OCI-M1 (cell line): Measurements from ENCODE around the gene CDKN1A.
"Not testable (repeated sequence)": the region's sequence is repeated elsewhere in the genome, so short reads cannot be mapped to it uniquely, and the experiment has no call there.

Experiments used
- DNase-seq: peaks from one replicate; lab custom pipeline; 2025; lab: John Stamatoyannopoulos, UW

CDKN1A gene

DNA sequence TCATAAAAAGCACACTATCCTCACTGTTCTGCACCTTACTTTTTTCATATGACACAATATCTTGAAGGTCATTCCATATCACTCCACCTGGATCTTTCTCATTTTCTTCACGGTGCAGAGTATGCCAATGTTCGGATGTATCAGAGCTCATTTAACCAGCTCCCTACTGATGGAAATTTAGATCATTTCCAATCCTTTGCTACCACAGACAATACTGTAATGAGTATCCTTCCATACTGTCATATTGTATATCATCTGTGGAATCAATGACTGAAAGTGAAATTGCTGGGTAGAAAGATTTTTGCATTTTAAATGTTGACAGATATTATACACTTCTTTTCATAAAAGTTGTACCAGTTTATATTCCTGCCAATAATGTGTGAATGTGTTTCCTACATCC is 16.9 kb downstream of the CDKN1A start:
- DNase-seq = no peak

DNA sequence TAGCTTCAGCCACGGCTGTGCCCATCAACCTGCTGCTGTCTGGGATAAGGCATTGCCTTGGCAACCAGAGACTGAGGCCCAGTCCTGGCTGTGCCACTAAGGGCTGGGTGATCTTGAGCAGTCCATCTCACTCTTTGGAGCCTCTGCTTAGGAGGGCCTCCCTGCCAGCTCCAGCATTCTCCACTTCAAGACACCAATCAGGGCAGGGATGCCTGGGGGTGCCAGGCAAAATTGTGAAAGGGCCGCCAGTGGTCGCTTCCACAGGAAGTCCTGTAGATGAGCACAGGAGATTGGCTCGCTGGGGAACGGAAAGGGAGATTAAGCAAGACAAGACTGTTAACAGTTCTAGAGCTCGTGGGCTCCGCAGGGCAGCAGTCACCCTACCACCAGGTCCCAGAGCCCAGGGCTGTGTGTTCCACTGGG is 19.0 kb downstream of the CDKN1A start, which contains the start of gene RAB44:
Gene RAB44 (plus strand): TSS at position 346 of the 423 bp plus-strand sequence. CDS start 6,410 bp downstream, outside the sequence.
- no peak for DNase-seq

GRCh38 chr6:36698196-36698595 is 19.7 kb downstream of the CDKN1A start:
- DNase-seq = no peak

GRCh38 chr6:36698871-36699271 is 20.4 kb downstream of the CDKN1A start:
- no peak for DNase-seq

- DNase-seq = no peak
Observed at GRCh38 chr6:36699348-36699747, 20.8 kb downstream of the CDKN1A start.

DNA sequence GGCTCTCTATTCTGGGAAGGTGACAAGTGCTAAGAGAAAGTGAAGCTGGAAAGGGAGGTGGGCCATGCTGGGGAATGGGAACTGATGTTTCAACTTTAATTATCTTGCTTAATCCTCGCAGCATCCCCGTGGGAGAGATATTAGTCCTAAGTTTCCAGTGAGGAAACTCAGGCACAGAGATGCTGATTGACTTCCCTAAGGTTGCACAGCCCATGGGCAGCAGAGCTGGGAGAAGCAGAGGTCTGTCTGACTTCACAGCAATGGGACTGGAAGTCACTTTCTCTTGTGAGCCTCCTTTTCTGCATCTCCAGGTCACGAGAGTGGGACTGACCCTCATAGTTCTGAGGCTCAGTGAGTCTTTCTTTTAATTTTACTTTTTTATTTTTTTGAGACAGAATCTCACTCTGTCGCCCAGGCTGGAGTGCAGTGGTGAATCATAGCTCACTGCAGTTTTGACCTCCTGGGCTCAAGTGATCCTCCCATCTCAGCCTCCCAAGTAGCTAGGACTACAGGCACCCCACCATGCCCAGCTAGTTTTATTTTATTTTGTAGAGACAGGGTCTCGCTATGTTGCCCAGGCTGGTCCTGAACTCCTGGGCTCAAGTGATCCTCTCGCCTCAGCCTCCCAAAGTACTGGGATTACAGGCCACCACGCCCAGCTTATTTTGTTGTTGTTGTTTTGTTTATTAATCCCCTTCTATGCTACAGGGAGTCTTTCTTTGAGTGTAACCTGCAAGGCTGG is 21.7 kb downstream of the CDKN1A start:
- DNase-seq = no peak

- peak; percentile 71 for DNase-seq
Observed at GRCh38 chr6:36700831-36701230, 22.3 kb downstream of the CDKN1A start.

- peak; percentile 44 for DNase-seq
Observed at GRCh38 chr6:36701401-36701991, 23.0 kb downstream of the CDKN1A start.

DNA sequence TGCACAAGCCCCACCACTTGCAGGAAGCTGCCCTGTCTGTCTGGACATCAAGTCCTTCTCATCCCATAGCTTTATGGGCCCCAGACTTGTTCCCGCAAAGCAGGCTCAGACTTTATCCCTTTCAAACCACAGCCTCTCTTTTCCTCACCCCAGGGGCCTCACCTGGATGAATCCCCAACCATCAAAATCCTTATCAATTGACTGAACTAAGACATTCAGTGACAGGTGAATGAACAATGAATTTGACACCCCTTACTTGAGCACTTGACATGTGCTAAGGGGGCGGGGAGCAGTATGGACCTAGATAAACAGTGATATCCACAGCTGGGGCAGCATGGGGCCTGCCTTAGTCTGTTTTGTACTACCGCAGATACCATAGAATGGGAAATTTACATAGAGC is 24.1 kb downstream of the CDKN1A start:
- no peak for DNase-seq

DNA sequence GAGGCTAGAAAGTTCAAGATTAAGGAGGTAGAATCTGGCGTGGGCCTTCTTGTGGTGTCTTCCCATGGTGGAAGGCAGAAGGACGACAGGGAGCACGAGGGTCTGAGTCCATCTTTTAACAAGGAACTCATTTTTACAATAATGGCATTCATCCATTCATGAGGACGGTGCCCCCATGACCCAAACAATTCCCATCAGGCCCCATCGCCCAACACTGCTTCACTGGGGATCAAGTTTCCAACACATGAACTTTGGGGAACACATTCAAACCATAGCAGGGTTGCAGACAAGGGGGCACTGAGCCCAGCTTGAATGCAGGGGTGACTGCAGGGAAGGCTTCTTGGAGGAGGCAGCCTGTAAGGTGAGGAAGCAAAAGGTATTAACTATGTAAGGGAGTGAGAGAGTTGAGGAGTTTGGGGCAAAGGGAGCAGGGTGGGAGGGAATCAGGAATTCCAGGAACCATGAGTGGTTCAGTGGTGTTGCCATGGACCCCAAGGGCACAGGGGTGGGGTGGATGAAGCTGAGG is 24.6 kb downstream of the CDKN1A start:
- no peak for DNase-seq

GRCh38 chr6:36703982-36704381 is 25.5 kb downstream of the CDKN1A start:
- DNase-seq = no peak

DNA sequence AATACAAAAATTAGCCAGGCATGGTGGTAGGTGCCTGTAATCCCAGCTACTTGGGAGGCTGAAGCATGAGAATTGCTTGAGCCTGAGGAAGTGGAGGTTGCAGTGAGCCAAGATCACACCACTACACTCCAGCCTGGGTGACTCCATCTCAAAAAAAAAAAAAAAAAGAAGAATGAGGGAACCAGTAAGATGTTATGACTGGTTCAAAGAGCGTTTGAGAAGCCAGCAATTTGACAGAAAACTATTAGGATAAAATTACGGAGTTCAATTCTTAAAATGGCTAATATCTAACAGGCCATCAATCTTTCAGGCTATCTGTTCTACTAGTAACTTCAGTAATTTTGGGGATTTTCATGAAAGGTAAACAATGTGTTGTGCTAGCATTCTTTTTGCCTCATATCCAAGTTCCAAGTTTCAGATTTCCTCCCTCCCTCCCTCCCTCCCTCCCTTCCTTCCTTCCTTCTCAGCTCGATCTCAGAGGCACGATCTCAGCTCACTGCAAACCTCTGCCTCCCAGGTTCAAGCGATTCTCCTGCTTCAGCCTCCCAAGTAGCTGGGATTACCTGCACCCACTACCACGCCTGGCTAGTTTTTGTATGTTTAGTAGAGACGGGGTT is 26.6 kb downstream of the CDKN1A start:
- not testable (repeated sequence) for DNase-seq

DNA sequence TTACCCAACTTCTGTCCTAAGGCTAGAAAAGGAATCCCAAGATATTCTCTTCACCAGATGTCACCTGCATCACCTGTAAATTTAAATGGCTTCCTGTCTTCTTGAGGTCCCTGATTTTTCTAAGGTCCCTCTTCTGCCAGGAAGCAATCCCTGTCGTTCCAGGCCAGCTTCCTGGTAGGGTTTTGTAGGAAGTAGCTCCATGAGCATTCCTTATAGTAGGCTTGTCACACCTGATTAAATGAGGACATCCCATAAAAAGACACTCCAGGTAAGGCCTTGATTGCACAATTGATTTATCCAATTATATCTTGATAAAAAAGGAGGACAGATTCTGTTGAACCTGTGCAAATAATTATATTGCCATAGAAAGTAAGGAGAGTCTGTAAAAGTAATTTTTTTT is 27.8 kb downstream of the CDKN1A start:
- no peak for DNase-seq

- DNase-seq = no peak
Observed at GRCh38 chr6:36712816-36713215, 34.3 kb downstream of the CDKN1A start.

DNA sequence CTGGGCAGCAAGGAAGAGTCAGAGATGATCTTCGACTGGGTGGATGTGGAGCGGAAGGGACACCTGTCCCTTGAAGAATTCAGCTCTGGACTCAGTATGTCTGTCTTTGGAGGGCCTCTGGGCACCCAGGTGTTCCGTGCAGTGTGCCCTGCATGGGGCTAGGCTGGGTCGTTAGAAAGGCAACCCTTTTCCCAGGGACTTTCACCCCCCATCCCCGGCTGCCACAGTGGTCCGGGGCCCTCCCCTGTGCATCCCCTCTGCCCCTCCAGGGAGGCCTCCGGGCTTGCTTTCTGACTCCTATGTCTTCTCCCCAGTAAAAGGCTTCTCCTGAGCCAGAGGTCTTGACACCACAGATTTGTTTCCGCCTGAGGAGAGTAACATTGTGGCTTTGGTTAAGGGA is 35.3 kb downstream of the CDKN1A start:
- DNase-seq = no peak

DNA sequence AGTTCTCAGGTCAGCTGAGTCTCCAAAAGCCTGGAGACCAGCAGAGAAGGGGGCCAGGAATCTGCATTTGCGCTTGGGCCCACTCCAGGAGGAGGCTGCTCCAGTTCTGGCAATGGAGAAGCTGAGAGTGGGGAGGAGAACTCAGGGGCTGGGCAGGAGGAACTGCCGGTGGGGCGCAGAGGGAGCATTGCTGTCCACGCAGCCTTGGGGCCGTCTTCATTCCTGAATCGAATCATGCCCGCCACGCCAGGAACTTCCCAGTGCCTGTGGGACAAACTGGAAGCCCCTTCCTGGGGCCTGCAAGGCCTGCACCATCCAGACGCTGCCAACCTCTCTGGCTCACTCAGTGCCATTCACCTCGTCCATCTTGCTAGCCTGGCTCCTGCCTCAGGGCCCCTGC is 36.0 kb downstream of the CDKN1A start:
- DNase-seq = no peak

DNA sequence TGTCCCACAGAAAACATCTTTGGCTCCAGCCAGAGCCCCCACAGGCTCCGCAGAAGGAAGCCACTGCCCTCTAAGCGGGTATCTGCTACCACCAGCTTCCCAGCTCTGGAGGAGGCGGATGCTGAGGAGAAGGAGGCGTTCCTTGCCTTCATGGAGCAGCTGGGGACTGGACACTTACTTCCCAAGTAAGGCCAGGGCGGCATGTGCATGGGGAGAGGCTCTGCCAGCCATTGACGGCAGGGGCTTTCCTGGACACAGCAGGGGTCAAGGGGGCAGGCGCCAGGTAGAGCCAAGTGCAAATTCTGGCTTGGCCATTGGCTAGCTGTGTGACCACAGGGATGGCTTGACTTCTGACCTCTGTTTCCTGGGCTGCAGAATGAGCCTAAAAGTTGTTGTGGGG is 37.0 kb downstream of the CDKN1A start:
- no peak for DNase-seq

DNA sequence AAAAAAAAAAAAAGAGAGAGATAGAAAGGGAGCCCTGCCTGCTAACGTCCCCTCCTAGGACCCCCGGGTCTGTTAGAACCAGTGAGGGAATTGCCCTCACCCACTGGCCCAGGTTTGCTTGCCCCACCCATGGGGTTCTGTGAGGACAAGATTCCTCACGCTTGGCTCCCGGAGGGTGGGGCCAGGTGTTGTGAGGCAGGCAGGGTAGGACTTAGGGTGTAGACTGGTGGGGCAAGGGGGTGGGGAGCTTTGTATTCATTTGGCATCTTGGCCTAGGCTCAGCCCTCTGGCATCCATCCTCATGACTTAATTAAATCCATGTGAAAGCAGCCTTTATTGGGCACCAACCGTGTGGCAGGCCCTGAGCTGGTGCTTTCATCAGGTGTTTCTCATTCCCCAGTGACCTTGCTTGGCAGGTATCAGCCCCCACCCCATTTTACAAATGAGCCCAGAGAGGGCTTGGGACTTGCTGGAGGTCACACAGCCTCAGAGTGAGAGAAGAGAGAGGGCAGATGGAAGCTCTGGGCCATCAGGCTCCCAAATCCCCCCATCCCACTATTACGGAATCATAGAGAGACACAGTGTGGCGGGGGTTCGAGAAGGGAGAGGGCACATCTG is 38.1 kb downstream of the CDKN1A start:
- no peak for DNase-seq

GRCh38 chr6:36717231-36717825 is 38.8 kb downstream of the CDKN1A start:
- no peak for DNase-seq

DNA sequence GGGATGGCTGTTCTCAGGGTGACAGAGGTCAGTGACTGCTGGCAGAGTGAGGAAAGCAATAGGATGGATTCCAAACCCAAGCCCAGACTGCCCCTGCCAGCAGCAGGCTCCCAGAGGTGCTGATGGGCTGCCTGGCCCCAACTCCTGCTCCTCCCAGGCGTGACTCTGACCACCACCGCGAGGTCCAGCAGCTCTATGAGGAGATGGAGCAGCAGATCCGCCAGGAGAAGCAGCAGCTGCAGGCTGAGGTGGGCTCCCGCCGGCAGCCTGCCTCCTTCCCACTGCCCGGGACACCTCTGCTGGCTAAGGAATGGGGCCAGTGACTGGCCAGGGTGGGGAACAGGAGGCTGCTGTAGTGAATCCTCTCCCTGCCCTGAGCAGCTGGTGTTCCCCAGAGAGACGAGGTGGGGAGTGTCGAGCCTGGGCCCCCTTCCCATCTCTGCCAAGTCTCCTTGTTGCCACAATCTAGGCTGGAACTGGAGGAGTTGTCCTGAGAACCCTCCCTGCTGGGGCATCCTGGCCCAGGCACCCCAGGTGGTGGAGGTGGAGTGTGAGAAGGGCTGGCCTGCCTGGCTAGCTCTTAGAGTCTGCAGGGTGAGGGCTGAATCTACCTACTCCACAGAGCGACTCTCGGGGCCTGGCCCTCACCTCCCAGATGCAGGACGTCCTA is 39.5 kb downstream of the CDKN1A start:
- no peak for DNase-seq

GRCh38 chr6:36718560-36718959 is 40.0 kb downstream of the CDKN1A start:
- no peak for DNase-seq

- DNase-seq = no peak
Observed at GRCh38 chr6:36719126-36719525, 40.6 kb downstream of the CDKN1A start.
